Epithelial cell of proximal tubule (primary cell): ENCODE data around the gene FAM181A. TPM values are rescaled to one million over a fixed set of nuclear protein-coding genes. Genes with fewer than 3 reads are reported as not detected.

Source experiments
- DNase-seq: peaks from one replicate; pipeline ENCODE4 v3.0.0-alpha.2; 2011; ENCODE audit warnings: low read depth
- H3K4me3 ChIP-seq: 2 replicates; pipeline ENCODE4 v1.5.1; 2011; ENCODE audit warnings: low read depth, mild to moderate bottlenecking, low read length
- CTCF ChIP-seq: conservative IDR thresholded peaks from 2 replicates; pipeline ENCODE4 v1.5.1; 2012; ENCODE audit warnings: low read depth, mild to moderate bottlenecking, low read length
- total RNA-seq: library from RNA; depleted of rRNA; stranded (reverse); fragments of >200 nt; gene quantifications from 2 replicates; pipeline ENCODE4 v1.2.3, GENCODE V29; 2015

The FAM181A gene
- total RNA-seq, 1 donor from 2014 or later: not detected

GRCh38 chr14:93958567-93959238 is 31.6 kb downstream of the FAM181A start:
- TF ChIP-seq CTCF: no peak
- no peak for DNase-seq
- no peak overlapping the region for H3K4me3 ChIP-seq

GRCh38 chr14:93959239-93960107 is 32.3 kb downstream of the FAM181A start:
- TF ChIP-seq CTCF: no peak
- H3K4me3 ChIP-seq: no peak overlapping the region

GRCh38 chr14:93960108-93960475 is 32.9 kb downstream of the FAM181A start:
- no peak overlapping the region for H3K4me3 ChIP-seq
- TF ChIP-seq CTCF: no peak
- no peak for DNase-seq

More at GRCh38 chr14:93959239-93960107, 32.3 kb downstream of the FAM181A start:
- DNase-seq: peak; percentile 87

DNA sequence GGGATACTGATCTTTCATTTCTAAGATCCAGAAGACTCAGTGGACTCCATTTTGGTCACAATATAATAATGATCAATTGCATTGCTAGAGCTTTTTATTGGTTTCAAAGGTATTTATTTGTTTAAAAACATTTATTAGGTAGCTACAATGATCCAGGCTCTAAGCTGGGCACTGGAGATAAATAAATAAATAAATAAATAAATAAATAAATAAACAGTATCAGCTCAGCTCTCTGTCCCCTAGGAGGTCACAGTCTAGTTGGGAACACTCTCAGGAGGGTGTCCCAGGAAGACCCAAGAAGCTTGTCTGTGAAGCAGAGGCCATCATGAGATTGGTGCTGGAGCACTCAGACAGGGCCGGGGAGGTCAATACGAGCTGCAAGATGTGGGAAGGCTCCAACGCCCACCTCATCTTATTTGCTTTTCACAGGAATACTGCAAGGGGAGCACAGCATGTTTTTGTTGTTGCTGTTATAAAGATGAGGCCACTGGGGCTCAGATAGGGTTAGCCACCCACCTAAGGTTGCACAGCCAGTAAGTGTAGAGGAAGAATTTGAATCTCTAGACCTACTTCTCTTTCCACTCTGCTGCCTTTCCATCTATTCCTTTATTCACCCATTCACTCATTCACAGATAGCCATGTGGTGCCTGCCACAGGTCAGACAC is 33.8 kb downstream of the FAM181A start:
- TF ChIP-seq CTCF: no peak
- no peak for DNase-seq
- H3K4me3 ChIP-seq: no peak overlapping the region

GRCh38 chr14:93961620-93962019 is 34.5 kb downstream of the FAM181A start:
- DNase-seq: no peak
- no peak overlapping the region for H3K4me3 ChIP-seq
- no peak for TF ChIP-seq CTCF

GRCh38 chr14:93962701-93963601 is 35.8 kb downstream of the FAM181A start:
- no peak overlapping the region for H3K4me3 ChIP-seq
- no peak for DNase-seq
- TF ChIP-seq CTCF: no peak
